Effector memory CD4-positive, alpha-beta T cell (primary cell): ENCODE measurements around the gene ACOXL.

Experiments used
- DNase-seq, 3 donors: peaks; one replicate each; pipeline ENCODE4 v3.0.0-alpha.2; 2020
- H3K27ac ChIP-seq: 2 replicates; pipeline ENCODE4 v1.7.0; 2013; ENCODE audit warnings: mild to moderate bottlenecking, low read length, moderate library complexity; ENCODE audit not compliant: insufficient read depth, poor library complexity, severe bottlenecking
- H3K27me3 ChIP-seq: replicated peaks from 2 replicates; pipeline ENCODE4 v1.7.0; 2013; ENCODE audit warnings: mild to moderate bottlenecking, low read length; ENCODE audit not compliant: insufficient read depth, control insufficient read depth, poor library complexity, severe bottlenecking
- H3K36me3 ChIP-seq: 2 replicates; pipeline ENCODE4 v1.7.0; 2013; ENCODE audit warnings: mild to moderate bottlenecking, low read length, moderate library complexity; ENCODE audit not compliant: control insufficient read depth, insufficient read depth
- H3K4me1 ChIP-seq: 2 replicates; pipeline ENCODE4 v1.7.0; 2013; ENCODE audit warnings: low read length, mild to moderate bottlenecking; ENCODE audit not compliant: control insufficient read depth, insufficient read depth, poor library complexity, severe bottlenecking
- H3K4me3 ChIP-seq: 2 replicates; pipeline ENCODE4 v1.7.0; 2013; ENCODE audit warnings: low read length, low read depth, mild to moderate bottlenecking; ENCODE audit not compliant: insufficient read depth, poor library complexity, severe bottlenecking
- H3K9me3 ChIP-seq: 2 replicates; pipeline ENCODE4 v1.7.0; 2013; ENCODE audit warnings: mild to moderate bottlenecking, low read length, moderate library complexity; ENCODE audit not compliant: control insufficient read depth

ACOXL gene

GRCh38 chr2:111119822-111120252, 387.5 kb downstream of the ACOXL start:
- Histone ChIP-seq H3K36me3 (no peaks in the 10 kb centered on the region), H3K4me1 (peaks cover 54% of the 10 kb centered on the region), H3K4me3 (peak overlapping the region; percentile 74), H3K9me3 (no peaks in the 10 kb centered on the region), H3K27ac (peak overlapping the region; percentile 23), H3K27me3 (peaks cover 30% of the 10 kb centered on the region)
- DNase-seq, result peak in 1 of 3 donors; percentile 4

GRCh38 chr2:111120253-111121027, 388.1 kb downstream of the ACOXL start, which contains the start of gene BCL2L11:
Gene BCL2L11, plus strand, starts transcription at chr2:111120914. Its CDS starts 2,832 bp downstream, at chr2:111123746.
- H3K4me1 ChIP-seq, result peaks cover 54% of the 10 kb centered on the region
- DNase-seq, result peak; percentile 82 to 83 (median 83)
- H3K27me3 ChIP-seq, result peaks cover 28% of the 10 kb centered on the region
- H3K4me3 ChIP-seq, result peak within 1 kb of the TSS; percentile 74
- H3K9me3 ChIP-seq, result no peaks in the 10 kb centered on the region
- no peaks in the 10 kb centered on the region for H3K36me3 ChIP-seq
- H3K27ac ChIP-seq, result peak within 1 kb of the TSS; percentile 40

DNA sequence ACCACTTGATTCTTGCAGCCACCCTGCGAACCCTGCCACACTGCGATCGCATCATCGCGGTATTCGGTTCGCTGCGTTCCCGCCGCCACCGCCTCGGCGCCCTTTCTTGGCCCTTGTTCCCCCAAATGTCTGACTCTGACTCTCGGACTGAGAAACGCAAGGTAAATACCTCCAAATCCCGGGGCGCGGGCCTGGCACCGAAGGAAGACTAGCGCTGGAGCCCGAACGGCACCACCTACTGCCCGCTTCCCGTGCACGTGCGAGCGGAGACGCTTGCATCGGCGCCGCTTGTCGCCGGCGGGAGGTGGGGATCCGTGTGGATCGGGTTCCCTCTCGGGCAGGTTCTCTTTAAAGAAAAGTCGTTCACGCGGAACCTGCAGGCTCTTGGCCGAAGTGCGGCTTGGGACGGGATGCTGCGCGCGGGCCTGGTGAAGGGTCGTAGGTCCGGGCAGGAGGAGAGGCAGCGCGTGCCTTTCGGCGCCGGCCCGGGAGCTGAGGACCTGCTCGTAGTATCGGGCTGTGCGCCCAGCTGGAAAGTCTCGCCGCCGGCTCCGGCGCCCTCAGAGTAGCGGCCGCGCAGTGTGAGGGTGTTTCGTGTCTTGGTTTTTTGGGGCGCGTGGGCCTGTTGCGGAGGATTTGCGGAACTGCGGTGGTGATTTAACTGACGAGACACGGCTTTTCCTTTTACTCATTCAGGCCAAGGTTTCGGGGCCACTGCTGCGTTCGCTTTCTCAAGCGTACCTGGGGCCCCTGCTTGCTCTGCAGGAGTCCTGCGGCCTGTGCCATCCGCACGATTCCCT, 388.9 kb downstream of the ACOXL start:
- Histone ChIP-seq H3K27me3 (peaks cover 25% of the 10 kb centered on the region), H3K36me3 (no peaks in the 10 kb centered on the region), H3K4me3 (peak overlapping the region; percentile 74), H3K27ac (peak overlapping the region; percentile 40), H3K4me1 (peaks cover 54% of the 10 kb centered on the region), H3K9me3 (no peaks in the 10 kb centered on the region)
- peak in 2 of 3 donors; percentile 21 to 31 for DNase-seq

- H3K4me1 ChIP-seq, result peaks cover 50% of the 10 kb centered on the region
These were observed 389.7 kb downstream of the ACOXL start for GRCh38 chr2:111121828-111122630.

DNA sequence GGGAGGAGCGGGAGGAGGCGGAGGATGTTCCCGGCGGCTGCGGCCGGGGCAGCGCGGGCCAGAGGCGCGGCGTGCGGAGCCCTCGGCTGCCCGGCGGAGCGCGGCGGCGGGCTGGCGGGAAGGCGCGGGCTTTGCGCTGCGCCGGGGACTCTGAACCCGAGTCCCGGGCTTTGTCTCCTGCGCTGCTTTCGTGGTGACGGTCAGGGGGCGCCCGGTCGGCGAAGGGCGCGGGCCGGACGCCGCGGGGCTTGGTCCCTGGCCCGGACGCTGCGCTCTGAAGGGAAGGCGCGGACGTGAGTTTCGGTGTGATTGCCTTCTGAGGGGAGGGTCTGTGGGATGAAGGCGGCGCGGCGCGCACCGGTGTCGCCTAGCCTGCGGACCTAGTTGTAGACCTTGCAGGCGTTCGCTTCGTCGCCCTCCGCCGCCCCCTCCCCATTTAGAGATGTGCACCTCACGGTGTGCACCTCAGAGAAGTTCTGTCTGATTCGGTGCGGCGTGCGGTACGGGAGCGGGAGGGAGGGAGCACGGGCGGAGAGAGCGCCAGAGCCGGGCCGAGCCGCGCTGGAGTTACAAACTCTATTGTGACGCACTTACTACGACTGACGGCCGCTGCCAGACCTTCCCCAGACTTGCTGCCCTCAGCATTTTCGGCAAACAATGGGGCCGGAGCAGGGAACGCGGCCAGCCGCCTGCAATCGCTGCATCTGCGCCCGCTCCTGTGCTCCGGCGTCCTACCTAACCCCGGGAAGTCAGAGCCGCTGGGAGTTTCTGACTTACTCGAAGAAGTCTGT, 390.5 kb downstream of the ACOXL start:
- H3K4me1 ChIP-seq, result peaks cover 42% of the 10 kb centered on the region

More at GRCh38 chr2:111121828-111122630, 389.7 kb downstream of the ACOXL start:
- DNase-seq, result peak; percentile 64 to 72 (median 69)
- H3K36me3 ChIP-seq, result no peaks in the 10 kb centered on the region
- H3K27me3 ChIP-seq, result peaks cover 24% of the 10 kb centered on the region
- no peaks in the 10 kb centered on the region for H3K9me3 ChIP-seq
- H3K4me3 ChIP-seq, result peak overlapping the region; percentile 74
- H3K27ac ChIP-seq, result peak overlapping the region; percentile 9

GRCh38 chr2:111123751-111124150, 391.4 kb downstream of the ACOXL start:
- DNase-seq, result no peak
- H3K4me3 ChIP-seq, result no peak overlapping the region
- H3K9me3 ChIP-seq, result no peaks in the 10 kb centered on the region
- H3K27me3 ChIP-seq, result peaks cover 9% of the 10 kb centered on the region
- peaks cover 33% of the 10 kb centered on the region for H3K4me1 ChIP-seq
- H3K27ac ChIP-seq, result no peak overlapping the region
- no peaks in the 10 kb centered on the region for H3K36me3 ChIP-seq

More for the DNA sequence above, 390.5 kb downstream of the ACOXL start:
- H3K4me3 ChIP-seq, result peak overlapping the region; percentile 81
- no peak overlapping the region for H3K27ac ChIP-seq
- no peaks in the 10 kb centered on the region for H3K36me3 ChIP-seq
- peak in 2 of 3 donors; percentile 3 to 20 for DNase-seq
- peaks cover 18% of the 10 kb centered on the region for H3K27me3 ChIP-seq
- no peaks in the 10 kb centered on the region for H3K9me3 ChIP-seq

GRCh38 chr2:111126581-111126980, 394.2 kb downstream of the ACOXL start:
- Histone ChIP-seq H3K36me3 (no peaks in the 10 kb centered on the region), H3K27ac (no peak overlapping the region), H3K27me3 (no peaks in the 10 kb centered on the region), H3K4me1 (peaks cover 11% of the 10 kb centered on the region), H3K4me3 (no peak overlapping the region), H3K9me3 (no peaks in the 10 kb centered on the region)
- DNase-seq, result no peak

DNA sequence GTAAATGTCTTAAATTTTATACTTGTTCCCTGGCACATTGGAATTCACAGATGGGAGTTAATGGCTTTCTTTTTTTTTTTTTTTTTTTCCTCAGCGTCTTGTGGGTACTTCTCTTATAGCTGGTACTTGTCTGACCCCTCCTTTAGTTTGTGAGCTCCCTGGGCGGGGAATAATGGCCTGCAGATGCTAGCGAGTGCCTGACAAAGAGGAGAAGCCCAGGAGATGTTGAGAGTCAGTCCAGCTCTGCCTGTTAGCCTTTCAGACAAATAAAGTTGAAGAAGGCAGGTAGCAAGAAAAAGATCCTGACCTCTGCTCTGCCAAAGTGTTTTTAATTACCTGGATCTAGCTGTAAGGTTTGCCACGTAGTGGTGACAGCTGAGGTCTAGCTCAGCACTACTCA, 395.0 kb downstream of the ACOXL start:
- H3K4me3 ChIP-seq, result no peak overlapping the region

DNA sequence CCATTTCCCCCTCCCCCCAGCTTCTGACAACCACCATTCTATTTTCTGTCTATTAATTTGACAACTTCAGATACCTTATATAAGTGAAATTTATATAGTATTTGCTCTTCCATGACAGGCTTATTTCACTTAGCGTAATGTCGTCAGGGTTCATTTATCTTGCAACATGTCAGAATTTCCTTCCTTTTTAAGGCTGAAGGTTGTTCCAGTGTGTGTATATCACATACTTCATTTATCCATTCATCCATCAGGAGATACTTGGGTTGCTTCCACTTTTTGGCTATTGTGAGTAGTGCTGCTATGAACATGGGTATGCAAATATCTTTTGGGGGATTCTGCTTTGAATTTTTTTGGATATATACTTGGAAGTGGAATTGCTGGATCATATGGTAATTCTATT, 395.7 kb downstream of the ACOXL start:
- DNase-seq, result no peak
- H3K9me3 ChIP-seq, result no peaks in the 10 kb centered on the region
- H3K36me3 ChIP-seq, result no peaks in the 10 kb centered on the region
- H3K27ac ChIP-seq, result no peak overlapping the region
- H3K4me3 ChIP-seq, result no peak overlapping the region
- H3K27me3 ChIP-seq, result no peaks in the 10 kb centered on the region
- peaks cover 5% of the 10 kb centered on the region for H3K4me1 ChIP-seq

More for the DNA sequence above, 395.0 kb downstream of the ACOXL start:
- Histone ChIP-seq H3K9me3 (no peaks in the 10 kb centered on the region), H3K4me1 (peaks cover 5% of the 10 kb centered on the region), H3K27ac (no peak overlapping the region), H3K27me3 (no peaks in the 10 kb centered on the region), H3K36me3 (no peaks in the 10 kb centered on the region)
- DNase-seq, result no peak
